DMS53 treated with DMSO at 0.1 percent for 48 hours (cell line): Measurements from ENCODE around the gene IPO13.

Experiments used
- DNase-seq: peaks from one replicate; lab custom pipeline; 2025; ENCODE audit not compliant: unreplicated experiment; lab: John Stamatoyannopoulos, UW

The IPO13 gene

DNA sequence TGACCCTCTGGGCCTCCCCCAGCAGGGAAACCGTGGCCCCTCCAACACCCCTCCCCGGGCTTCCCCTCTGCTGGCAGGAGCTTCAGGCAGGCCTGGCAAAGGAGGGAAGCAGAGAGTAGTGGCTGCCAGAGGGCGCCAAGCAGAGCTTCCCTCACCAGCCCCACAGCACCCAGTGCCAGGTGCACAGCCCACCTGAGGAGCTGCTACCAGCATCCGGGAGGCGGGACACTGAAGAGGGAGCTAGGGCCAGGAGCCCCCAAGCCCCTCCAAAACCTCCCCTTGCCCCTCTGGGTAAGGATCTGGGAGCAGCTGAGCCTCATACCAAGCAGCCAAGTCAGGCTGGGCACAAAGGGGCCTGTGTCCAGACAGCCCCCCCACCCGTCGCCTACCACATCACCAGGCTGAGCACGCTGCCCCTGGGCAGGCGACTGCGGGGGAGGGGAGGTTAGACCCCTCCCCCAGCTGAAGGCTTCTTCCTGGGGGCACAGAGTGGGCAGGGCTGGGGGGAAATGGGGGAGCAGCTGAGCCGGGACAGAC is 64.3 kb downstream of the IPO13 start:
- DNase-seq: no peak

DNA sequence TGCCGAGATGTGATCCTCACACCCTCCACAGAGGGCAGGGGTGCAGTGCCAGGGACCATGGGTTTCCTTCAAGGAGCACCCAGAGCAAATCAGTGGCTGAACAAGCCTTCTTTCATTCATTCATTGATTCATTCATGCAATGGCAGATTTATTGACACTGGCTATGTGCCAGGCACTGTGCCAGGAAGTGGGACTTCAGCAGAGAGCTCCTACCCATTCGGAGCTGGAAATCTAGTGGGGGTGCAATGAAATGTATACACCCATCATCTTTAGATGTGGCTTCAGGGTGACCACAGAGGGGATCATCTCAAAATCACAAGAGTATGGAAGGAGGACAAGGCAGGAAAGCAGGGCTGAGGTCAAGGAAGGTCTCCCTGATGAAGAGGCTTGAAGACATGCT is 65.7 kb downstream of the IPO13 start:
- DNase-seq: no peak

DNA sequence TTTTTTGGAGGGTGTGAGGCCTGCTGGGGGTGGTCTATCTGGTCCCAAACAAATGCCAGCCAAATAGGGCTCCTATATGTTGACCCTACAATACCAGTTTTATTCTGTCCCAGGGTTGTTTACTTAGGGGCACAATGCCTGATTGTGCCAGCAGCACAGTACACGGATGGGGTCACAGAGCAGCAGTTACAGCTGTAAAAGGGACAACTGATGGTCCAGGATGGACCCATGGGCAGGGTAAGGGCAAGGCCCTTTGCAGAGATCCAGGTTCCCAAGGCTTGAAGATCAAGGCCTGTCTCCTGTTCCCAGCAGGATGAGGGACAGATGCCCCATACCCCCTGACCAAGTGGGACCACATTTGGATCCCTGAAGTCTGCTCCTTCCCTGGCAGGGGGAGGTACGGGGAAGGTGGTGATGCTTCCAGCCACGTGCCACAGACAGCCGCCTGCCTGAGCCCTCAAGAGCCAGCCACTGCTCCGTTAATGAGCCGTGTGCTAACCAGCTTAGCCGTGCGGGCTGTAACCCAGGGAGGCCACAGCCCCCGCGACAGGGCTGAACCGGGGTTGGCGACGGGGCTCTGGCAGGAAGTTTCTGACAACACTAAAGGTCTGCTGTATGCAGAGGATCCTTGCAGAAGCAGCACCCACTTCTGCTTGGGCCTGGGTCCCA is 66.3 kb downstream of the IPO13 start:
- no peak for DNase-seq

DNA sequence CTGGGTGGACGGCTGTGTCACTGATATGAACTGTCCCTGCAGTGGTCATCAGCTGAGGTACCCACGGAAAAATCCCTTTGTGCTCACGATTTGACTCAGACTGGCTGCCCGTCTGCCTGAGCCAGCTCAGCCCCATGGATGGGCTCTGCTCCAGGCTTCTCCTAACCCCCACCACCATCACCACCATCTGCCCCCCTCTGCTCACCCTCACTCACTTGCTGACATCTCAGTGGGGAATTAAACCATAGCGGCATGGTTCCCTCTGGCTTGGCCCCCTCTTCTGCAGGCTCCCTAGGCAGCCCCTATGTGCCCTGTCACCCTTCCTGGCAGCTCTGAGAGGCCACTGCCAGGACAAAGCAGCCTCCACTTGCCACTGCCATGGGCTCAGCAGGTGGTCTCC is 67.2 kb downstream of the IPO13 start:
- no peak for DNase-seq

- DNase-seq: no peak
Observed at GRCh38 chr1:44014365-44015104, 67.8 kb downstream of the IPO13 start.

DNA sequence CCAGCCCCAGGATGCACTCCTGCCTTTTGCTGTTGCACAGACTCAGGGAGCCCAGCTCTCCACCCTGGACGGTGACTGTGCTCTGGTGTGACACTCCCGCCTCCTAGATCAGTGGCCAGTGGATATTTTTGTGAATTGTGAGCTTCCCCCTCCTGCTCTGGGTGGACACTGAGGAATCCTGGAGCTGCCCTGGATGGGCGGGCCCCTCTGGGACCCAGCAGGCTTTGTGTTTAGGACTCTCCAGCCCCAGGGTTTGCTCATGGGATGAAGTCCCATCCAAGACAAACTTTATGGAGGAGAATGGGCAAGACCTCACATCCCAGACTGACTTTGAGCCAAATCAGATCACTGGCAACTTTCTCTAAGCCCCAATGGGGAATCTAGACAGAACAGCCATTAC is 68.5 kb downstream of the IPO13 start:
- no peak for DNase-seq

DNA sequence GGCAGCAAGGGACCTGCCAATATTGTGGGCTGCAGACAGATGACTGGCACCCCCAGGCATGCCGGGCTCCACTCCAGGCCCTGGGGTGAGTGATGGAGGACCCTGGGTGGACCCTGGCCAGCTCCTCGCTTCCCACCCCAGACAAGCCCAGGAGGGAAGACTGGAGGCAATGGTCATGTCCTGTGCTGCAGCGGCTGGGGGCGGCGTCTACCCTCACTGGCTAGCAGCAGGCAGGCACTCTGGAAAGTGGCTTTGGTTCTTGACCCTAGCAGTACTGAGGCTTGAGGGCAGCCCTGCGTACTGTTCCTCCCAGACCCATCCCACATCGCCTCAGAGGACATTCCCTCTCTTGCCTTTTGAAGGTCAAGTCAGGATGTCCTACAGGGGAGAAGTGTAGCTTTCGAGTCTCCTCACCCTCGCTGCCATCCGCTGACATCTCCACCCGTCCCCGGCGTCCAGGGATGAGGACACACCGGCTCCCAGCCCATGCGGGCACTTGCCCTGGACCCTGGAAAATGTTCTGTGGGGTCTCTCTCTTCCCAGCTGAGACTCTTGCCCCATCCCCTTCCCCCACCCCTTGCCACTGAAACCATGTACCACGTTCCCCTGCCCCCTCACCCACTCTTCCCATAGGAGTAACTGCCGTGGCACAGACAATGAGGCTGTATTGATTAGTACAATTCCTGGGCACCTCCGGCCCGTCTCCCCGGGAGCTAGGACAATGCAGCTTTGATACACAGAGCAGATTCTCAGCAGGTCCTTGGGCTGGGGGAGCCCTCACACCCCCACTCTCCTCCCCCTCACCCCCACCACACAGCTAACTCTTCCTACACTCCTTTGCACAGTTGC is 69.5 kb downstream of the IPO13 start:
- no peak for DNase-seq

DNA sequence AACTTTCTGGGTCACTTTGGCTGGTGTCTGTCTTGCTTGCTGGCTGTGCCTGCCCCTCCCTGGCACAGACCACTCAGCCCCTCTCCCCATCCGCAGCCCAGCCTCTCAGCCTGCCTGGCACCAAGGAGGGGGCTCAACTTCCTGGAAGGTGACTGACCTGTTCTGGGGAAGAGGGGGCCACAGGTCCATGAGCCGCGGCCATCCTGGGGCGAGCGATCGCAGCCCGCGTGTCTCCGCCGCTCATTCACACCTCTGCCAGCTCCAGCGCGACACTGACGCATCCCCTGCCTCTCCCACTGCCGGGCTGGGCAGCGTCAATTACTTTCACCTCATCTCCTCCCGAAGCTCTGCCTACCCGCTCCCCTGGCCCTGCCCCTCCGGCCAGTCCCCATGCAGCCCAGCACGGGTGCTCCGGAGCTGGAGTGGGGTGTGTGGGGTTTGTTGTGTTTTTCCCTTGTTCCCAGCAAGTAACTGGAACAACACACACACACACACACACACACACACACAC is 70.2 kb downstream of the IPO13 start:
- DNase-seq: no peak
